LNCAP (cell line): ENCODE data around the gene RHBDD3.

Experiments used
- TF ChIP-seq, protein P1 (sequence below): fragments of 450-650 bp; IDR thresholded peaks from 2 replicates; pipeline ENCODE4 v1.5.1; 2017; ENCODE audit warnings: mild to moderate bottlenecking

Gene RHBDD3

DNA sequence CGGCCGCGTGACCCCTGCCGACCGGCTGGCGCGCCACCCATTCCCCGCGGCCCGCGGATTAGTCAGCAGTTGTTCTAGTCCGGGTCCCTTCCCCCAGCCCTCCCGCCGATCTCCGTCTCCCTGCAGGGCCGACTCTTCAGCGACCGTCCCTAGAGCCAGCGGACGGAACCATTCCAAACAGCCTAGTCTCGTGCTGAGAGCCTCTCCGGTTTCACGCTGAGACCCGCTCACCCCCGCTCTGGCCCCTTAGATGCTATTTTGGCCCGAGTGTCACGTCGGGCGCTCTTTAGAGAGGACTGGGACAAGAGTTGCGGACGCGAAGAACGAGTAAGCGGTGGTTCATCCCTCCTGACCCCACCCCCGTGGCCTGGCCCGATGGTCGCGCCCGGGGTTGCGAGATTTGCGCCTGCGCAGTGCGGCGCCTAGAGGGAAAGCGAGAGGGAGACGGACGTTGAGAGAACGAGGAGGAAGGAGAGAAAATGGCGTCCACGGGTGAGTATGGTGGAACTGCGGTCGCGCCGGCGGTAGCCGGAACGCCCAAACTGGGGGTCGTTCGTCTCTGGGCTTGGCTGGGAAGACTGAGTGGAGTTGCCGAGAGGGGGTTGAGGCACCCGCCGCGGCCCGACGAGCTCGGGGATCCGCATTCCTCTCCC, at the start of gene RHBDD3, which contains the start of gene EWSR1:
RHBDD3 (minus strand) TSS at position 124 of the 653 bp plus-strand sequence. CDS start 2,355 bp downstream, outside the sequence.
EWSR1 (plus strand) TSS at position 411 of the 653 bp plus-strand sequence; CDS start at position 480, 69 bp downstream.
- TF ChIP-seq, protein P1, sequence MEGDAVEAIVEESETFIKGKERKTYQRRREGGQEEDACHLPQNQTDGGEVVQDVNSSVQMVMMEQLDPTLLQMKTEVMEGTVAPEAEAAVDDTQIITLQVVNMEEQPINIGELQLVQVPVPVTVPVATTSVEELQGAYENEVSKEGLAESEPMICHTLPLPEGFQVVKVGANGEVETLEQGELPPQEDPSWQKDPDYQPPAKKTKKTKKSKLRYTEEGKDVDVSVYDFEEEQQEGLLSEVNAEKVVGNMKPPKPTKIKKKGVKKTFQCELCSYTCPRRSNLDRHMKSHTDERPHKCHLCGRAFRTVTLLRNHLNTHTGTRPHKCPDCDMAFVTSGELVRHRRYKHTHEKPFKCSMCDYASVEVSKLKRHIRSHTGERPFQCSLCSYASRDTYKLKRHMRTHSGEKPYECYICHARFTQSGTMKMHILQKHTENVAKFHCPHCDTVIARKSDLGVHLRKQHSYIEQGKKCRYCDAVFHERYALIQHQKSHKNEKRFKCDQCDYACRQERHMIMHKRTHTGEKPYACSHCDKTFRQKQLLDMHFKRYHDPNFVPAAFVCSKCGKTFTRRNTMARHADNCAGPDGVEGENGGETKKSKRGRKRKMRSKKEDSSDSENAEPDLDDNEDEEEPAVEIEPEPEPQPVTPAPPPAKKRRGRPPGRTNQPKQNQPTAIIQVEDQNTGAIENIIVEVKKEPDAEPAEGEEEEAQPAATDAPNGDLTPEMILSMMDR: no peak

DNA sequence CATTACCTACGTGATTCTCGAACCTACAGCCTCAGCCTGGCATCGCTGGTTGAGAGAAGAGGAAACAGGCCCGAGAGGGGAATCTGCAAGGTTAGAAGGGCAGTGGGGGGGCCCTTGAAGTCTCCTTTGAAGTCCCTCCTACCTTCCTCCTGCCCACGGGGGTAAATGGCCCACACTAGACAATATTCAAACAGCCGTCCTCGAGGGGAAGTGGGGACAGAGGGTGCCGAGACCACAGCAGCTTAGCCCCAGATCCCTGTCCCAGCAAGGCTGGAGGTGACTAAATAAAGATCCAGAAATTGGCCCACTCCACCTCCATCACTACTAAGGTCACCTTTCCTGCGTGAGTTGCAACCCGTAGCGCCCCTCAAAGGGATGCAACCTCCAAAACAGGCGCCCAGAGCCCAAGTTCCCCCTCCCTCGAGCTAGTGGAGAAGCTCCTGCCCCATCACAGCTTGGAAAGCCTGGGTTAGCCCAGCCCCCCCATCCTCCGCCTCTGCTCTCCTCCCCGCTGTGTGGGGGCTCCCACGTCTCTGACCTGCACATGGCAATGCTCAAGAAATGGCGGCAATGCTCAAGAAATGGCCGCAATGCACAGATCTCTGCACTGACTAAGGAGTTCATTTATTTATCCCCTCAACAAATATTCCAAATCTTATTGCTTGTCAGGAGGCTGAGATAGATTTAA, 48.5 kb upstream of the RHBDD3 start:
- TF ChIP-seq, protein P1: no peak

- TF ChIP-seq, protein P1: no peak
Observed at GRCh38 chr22:29315286-29316140, 47.7 kb upstream of the RHBDD3 start, which contains the start of gene RASL10A. RASL10A (minus strand) TSS chr22:29315697; CDS start chr22:29315246, 451 bp downstream.

DNA sequence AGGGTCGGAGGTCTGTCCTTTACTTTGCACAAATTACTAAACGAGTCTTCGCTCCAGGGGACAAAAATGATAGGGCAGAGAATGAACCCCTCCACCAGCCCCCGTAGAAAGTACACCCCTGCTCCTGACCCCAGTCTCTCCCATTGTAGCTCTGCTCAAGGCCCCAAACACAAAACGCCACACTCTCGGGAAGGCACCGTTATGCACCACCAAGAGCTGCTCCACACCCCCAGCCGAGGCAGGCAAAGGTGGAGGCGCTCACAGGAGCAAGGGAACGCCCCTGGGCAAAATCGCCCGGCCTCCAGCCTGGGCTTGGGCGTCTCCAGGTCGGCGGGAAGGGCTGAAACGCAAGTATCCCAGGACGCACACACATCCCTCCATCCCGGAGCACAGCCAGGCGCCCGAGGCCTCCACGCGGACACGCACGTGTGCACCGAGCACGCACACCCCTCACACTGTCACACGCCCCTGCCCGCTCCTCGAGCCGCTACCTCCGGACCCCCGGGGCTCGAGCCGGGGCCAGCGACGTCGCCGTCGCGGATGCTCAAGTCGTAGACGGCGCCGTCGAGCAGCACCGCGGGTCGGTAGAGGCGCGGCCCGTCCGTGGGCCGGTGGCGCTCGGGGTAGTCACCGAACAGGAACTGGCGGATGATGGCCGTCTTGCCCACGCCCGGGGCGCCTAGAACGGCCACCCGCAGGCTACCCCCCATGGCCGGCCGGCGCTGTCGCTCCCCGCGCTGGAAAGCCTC, 46.9 kb upstream of the RHBDD3 start:
- TF ChIP-seq, protein P1: no peak

DNA sequence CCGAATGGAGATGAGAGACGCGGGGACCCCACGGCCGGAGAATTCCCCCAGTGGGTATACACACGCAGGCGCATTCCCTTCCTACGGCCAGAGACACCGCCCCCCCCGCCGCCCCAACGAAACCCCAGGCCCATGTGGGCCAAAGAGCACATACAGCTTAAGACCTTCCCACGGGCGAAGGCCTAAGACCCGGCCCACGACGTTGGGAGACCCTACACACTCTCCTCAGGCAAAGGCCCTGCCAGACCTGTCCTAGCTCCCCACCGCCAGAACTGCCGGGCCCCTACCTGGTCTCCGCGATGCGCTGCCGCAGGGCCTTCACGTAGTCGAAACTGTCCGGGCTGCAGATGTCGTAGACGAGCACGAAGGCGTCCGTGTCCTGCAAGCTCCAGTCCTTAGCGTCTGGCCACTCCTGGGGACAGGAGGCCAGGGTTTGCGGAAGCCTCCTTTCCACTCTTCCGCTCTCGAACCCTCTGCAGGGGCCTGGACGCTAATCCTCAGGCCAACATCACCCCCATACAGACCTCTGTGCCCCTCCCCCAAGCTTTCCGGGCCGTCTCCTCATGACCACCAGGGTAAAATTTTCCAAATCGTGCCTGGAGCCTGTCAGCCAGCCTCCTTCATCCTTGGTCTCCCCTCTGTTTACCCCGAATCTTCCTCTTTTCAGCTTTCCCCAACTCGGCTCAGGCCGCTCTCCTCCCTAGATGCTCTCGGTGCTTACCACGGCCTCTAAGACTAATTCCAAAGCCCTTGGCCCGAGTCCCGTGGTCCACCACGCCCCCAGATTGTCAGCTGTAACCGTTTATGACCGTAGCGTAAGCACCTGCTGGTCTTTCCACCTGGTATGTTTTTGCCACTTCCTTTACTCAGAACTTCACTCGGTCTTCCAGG, 46.0 kb upstream of the RHBDD3 start:
- TF ChIP-seq, protein P1: no peak

DNA sequence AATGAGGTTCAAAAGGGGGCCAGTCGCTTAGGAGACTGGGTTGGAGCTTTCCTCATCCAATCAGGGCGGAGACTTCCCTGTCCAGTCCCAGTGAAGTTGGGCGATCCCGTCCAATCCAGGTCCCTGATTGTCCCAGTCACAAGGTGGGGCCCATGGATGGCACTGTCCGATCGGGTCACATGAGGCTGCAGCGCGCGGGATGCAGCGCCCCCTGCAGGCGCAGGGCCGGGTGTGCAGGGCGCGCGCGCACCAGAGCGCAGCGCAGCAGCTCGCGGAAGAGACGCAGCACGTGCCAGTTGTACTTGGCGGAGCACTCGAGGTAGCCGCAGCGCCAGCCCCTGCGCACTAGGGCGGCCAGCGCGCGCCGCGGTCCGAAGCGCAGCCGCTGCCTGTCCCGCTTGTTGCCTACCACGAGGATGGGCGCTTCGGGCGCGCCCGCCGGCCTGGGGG, 45.4 kb upstream of the RHBDD3 start:
- TF ChIP-seq, protein P1: peak; percentile 49
